H1 (cell line): ENCODE results near the gene CLDN4. TPM values are rescaled to one million over a fixed set of nuclear protein-coding genes. Genes with fewer than 3 reads are reported as not detected.

Experiments
- POU5F1 ChIP-seq: IDR thresholded peaks from 2 replicates; pipeline ENCODE4 v1.6.1; 2011; ENCODE audit warnings: low read depth, mild to moderate bottlenecking, low read length, moderate library complexity
- TAF1 ChIP-seq: IDR thresholded peaks from 2 replicates; pipeline ENCODE4 v1.6.1; 2011; ENCODE audit warnings: mild to moderate bottlenecking, low read depth, low read length
- polyA plus RNA-seq, 7 experiments: library from polyadenylated mRNA; depleted of rRNA in 3 of 7; stranded (reverse) in 5 of 7; unstranded in 2 of 7; fragments of >200 nt in 5 of 7; fragments of 200-250 nt in 2 of 7; gene quantifications; 1 replicate in 5 of 7; 2 replicates in 1 of 7; 4 replicates in 1 of 7; pipeline versions ENCODE4 v1.2.1 to v1.2.3, GENCODE V29; 2011 to 2013; ENCODE audit warnings: missing spikeins in 2 of 7, mixed read lengths in 2 of 7
- total RNA-seq: library from RNA; stranded (reverse); fragmentation: NEBNext Ultra II Directional; extraction: Animal tissue kit (Norgen Biotek cat#: 25700); gene quantifications from 2 replicates; pipeline ENCODE4 v1.2.1, GENCODE V29; 2021
- TF ChIP-seq, protein P1 (sequence below): fragments of 300-600 bp; sonication (generic); IDR thresholded peaks from 2 replicates; pipeline ENCODE4 v1.7.1; 2012; ENCODE audit warnings: low read length, moderate library complexity, mild to moderate bottlenecking, inconsistent platforms; ENCODE audit not compliant: insufficient replicate concordance
- TF ChIP-seq, protein P2 (sequence below), 3 experiments: IDR thresholded peaks; 1 replicate in 2 of 3; 2 replicates in 1 of 3; pipeline versions ENCODE4 v1.5.1 to v1.6.1; 2011; ENCODE audit warnings: low read length in 3 of 3, mild to moderate bottlenecking in 3 of 3, inconsistent platforms in 2 of 3, low read depth in 1 of 3, moderate library complexity in 1 of 3; ENCODE audit not compliant: insufficient read depth in 1 of 3; ENCODE audit errors: control extremely low read depth in 1 of 3
- TF ChIP-seq, protein P3 (sequence below): IDR thresholded peaks from 2 replicates; pipeline ENCODE4 v1.6.1; 2011; ENCODE audit warnings: low read length, improper control_type of control experiment

Gene CLDN4
- total and polyA plus RNA-seq, 2 of the 8 experiments (the other 6 are each of a cell fraction or from before 2014, with no cell fraction given) = 28.0 to 69.3 TPM

GRCh38 chr7:73822319-73823173 lies 8.2 kb upstream of the CLDN4 start (continued):
- TF ChIP-seq, protein P1, sequence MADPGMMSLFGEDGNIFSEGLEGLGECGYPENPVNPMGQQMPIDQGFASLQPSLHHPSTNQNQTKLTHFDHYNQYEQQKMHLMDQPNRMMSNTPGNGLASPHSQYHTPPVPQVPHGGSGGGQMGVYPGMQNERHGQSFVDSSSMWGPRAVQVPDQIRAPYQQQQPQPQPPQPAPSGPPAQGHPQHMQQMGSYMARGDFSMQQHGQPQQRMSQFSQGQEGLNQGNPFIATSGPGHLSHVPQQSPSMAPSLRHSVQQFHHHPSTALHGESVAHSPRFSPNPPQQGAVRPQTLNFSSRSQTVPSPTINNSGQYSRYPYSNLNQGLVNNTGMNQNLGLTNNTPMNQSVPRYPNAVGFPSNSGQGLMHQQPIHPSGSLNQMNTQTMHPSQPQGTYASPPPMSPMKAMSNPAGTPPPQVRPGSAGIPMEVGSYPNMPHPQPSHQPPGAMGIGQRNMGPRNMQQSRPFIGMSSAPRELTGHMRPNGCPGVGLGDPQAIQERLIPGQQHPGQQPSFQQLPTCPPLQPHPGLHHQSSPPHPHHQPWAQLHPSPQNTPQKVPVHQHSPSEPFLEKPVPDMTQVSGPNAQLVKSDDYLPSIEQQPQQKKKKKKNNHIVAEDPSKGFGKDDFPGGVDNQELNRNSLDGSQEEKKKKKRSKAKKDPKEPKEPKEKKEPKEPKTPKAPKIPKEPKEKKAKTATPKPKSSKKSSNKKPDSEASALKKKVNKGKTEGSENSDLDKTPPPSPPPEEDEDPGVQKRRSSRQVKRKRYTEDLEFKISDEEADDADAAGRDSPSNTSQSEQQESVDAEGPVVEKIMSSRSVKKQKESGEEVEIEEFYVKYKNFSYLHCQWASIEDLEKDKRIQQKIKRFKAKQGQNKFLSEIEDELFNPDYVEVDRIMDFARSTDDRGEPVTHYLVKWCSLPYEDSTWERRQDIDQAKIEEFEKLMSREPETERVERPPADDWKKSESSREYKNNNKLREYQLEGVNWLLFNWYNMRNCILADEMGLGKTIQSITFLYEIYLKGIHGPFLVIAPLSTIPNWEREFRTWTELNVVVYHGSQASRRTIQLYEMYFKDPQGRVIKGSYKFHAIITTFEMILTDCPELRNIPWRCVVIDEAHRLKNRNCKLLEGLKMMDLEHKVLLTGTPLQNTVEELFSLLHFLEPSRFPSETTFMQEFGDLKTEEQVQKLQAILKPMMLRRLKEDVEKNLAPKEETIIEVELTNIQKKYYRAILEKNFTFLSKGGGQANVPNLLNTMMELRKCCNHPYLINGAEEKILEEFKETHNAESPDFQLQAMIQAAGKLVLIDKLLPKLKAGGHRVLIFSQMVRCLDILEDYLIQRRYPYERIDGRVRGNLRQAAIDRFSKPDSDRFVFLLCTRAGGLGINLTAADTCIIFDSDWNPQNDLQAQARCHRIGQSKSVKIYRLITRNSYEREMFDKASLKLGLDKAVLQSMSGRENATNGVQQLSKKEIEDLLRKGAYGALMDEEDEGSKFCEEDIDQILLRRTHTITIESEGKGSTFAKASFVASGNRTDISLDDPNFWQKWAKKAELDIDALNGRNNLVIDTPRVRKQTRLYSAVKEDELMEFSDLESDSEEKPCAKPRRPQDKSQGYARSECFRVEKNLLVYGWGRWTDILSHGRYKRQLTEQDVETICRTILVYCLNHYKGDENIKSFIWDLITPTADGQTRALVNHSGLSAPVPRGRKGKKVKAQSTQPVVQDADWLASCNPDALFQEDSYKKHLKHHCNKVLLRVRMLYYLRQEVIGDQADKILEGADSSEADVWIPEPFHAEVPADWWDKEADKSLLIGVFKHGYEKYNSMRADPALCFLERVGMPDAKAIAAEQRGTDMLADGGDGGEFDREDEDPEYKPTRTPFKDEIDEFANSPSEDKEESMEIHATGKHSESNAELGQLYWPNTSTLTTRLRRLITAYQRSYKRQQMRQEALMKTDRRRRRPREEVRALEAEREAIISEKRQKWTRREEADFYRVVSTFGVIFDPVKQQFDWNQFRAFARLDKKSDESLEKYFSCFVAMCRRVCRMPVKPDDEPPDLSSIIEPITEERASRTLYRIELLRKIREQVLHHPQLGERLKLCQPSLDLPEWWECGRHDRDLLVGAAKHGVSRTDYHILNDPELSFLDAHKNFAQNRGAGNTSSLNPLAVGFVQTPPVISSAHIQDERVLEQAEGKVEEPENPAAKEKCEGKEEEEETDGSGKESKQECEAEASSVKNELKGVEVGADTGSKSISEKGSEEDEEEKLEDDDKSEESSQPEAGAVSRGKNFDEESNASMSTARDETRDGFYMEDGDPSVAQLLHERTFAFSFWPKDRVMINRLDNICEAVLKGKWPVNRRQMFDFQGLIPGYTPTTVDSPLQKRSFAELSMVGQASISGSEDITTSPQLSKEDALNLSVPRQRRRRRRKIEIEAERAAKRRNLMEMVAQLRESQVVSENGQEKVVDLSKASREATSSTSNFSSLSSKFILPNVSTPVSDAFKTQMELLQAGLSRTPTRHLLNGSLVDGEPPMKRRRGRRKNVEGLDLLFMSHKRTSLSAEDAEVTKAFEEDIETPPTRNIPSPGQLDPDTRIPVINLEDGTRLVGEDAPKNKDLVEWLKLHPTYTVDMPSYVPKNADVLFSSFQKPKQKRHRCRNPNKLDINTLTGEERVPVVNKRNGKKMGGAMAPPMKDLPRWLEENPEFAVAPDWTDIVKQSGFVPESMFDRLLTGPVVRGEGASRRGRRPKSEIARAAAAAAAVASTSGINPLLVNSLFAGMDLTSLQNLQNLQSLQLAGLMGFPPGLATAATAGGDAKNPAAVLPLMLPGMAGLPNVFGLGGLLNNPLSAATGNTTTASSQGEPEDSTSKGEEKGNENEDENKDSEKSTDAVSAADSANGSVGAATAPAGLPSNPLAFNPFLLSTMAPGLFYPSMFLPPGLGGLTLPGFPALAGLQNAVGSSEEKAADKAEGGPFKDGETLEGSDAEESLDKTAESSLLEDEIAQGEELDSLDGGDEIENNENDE = no peak
- TF ChIP-seq, protein P2, sequence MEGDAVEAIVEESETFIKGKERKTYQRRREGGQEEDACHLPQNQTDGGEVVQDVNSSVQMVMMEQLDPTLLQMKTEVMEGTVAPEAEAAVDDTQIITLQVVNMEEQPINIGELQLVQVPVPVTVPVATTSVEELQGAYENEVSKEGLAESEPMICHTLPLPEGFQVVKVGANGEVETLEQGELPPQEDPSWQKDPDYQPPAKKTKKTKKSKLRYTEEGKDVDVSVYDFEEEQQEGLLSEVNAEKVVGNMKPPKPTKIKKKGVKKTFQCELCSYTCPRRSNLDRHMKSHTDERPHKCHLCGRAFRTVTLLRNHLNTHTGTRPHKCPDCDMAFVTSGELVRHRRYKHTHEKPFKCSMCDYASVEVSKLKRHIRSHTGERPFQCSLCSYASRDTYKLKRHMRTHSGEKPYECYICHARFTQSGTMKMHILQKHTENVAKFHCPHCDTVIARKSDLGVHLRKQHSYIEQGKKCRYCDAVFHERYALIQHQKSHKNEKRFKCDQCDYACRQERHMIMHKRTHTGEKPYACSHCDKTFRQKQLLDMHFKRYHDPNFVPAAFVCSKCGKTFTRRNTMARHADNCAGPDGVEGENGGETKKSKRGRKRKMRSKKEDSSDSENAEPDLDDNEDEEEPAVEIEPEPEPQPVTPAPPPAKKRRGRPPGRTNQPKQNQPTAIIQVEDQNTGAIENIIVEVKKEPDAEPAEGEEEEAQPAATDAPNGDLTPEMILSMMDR (IDR thresholded peaks at IDR 0.05; ENCODE audit: control extremely low read depth in 1 of 3, insufficient read depth in 1 of 3, low read depth in 1 of 3, low read length in 3 of 3) = no peak
- no peak for TF ChIP-seq TAF1
- TF ChIP-seq, protein P3, sequence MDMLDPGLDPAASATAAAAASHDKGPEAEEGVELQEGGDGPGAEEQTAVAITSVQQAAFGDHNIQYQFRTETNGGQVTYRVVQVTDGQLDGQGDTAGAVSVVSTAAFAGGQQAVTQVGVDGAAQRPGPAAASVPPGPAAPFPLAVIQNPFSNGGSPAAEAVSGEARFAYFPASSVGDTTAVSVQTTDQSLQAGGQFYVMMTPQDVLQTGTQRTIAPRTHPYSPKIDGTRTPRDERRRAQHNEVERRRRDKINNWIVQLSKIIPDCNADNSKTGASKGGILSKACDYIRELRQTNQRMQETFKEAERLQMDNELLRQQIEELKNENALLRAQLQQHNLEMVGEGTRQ = no peak
- no peak for TF ChIP-seq POU5F1
